ENCODE data around the gene TRIM14.

DNA sequence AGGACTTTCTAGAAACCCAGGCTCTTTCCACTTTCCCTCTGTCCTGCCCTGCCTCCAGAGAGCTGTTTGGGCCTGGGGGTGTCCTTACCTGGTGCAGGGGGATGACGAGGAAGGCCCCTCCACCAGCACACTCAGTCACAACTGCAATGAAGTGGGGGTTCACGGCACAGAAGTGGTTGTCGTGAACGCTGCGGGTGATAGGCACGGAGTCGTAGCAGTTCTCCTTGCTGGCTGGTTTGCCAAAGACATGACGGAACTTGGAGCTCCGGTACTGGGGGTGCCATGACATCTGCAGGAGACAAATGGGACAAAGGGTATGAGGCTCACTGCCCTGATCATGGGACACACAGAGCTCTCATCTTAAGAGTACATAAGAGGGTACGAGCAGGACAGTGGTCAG lies 38.4 kb upstream of the TRIM14 start:
- TF ChIP-seq, protein P1, sequence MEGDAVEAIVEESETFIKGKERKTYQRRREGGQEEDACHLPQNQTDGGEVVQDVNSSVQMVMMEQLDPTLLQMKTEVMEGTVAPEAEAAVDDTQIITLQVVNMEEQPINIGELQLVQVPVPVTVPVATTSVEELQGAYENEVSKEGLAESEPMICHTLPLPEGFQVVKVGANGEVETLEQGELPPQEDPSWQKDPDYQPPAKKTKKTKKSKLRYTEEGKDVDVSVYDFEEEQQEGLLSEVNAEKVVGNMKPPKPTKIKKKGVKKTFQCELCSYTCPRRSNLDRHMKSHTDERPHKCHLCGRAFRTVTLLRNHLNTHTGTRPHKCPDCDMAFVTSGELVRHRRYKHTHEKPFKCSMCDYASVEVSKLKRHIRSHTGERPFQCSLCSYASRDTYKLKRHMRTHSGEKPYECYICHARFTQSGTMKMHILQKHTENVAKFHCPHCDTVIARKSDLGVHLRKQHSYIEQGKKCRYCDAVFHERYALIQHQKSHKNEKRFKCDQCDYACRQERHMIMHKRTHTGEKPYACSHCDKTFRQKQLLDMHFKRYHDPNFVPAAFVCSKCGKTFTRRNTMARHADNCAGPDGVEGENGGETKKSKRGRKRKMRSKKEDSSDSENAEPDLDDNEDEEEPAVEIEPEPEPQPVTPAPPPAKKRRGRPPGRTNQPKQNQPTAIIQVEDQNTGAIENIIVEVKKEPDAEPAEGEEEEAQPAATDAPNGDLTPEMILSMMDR (IDR thresholded peaks at IDR 0.05) = no peak
- TF ChIP-seq POLR2A (IDR thresholded peaks at IDR 0.05) = no peak
